Activated CD8-positive, alpha-beta memory T cell treated with anti-CD3 and anti-CD28 coated beads for 4 hours (primary cell): Measurements from ENCODE around the gene FIGN.

Experiments
- DNase-seq, 2 donors: peaks; one replicate each; pipeline ENCODE4 v3.0.0-alpha.2; 2020; ENCODE audit warnings: low read depth in 2 of 2

The FIGN gene

GRCh38 chr2:163736433-163737189 is 803 bp upstream of the FIGN start:
- DNase-seq: no peak

GRCh38 chr2:163734881-163735684 is 725 bp downstream of the FIGN start:
- DNase-seq: no peak

GRCh38 chr2:163734401-163734800 is 1.4 kb downstream of the FIGN start:
- DNase-seq: no peak

- no peak for DNase-seq
These were observed 1.9 kb downstream of the FIGN start for GRCh38 chr2:163733956-163734355.

GRCh38 chr2:163733301-163733938 is 2.4 kb downstream of the FIGN start:
- no peak for DNase-seq

- no peak for DNase-seq
These were observed 3.1 kb downstream of the FIGN start for GRCh38 chr2:163732727-163733126.

GRCh38 chr2:163731735-163732134 is 4.1 kb downstream of the FIGN start:
- DNase-seq: no peak

GRCh38 chr2:163730556-163730955 is 5.3 kb downstream of the FIGN start:
- no peak for DNase-seq

- DNase-seq: no peak
These were observed 6.1 kb downstream of the FIGN start for GRCh38 chr2:163729636-163730273.

- no peak for DNase-seq
These were observed 11.9 kb downstream of the FIGN start for GRCh38 chr2:163723881-163724280.

GRCh38 chr2:163723348-163723747 is 12.5 kb downstream of the FIGN start:
- DNase-seq: no peak

GRCh38 chr2:163719331-163719730 is 16.5 kb downstream of the FIGN start:
- no peak for DNase-seq

- no peak for DNase-seq
These were observed 17.7 kb downstream of the FIGN start for GRCh38 chr2:163717993-163718680.

- no peak for DNase-seq
These were observed 18.3 kb downstream of the FIGN start for GRCh38 chr2:163717515-163717914.

GRCh38 chr2:163716101-163716500 is 19.7 kb downstream of the FIGN start:
- DNase-seq: no peak

GRCh38 chr2:163715668-163716067 is 20.1 kb downstream of the FIGN start:
- no peak for DNase-seq

- no peak for DNase-seq
These were observed 20.6 kb downstream of the FIGN start for GRCh38 chr2:163715199-163715598.

- no peak for DNase-seq
These were observed 22.1 kb downstream of the FIGN start for GRCh38 chr2:163713534-163714311.

- DNase-seq: no peak
These were observed 24.1 kb downstream of the FIGN start for GRCh38 chr2:163711699-163712098.

GRCh38 chr2:163711258-163711657 is 24.6 kb downstream of the FIGN start:
- DNase-seq: no peak

- no peak for DNase-seq
These were observed 26.5 kb downstream of the FIGN start for GRCh38 chr2:163709270-163709669.
